ENCODE results near the gene CACTIN.
"Not testable (repeated sequence)": the region's sequence is repeated elsewhere in the genome, so short reads cannot be mapped to it uniquely, and the experiment has no call there.

CACTIN gene

DNA sequence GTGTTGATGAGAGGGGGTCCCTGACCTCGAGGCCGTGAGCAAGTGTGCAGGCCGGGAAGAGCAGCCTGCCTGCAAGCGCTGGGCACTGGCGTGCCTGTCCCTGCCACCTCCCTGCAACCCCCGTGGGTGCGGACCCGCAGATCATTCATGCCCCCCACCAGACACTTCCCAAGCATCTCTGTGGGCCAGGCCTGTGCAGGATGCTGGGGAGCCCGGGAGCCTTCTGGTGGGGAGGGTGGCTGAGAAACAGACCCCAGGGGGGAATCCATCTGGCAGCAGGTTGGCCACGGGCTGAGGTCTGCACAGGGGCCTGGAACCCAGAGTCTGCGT lies 18.4 kb upstream of the CACTIN start:
- DNase-seq, result no peak

DNA sequence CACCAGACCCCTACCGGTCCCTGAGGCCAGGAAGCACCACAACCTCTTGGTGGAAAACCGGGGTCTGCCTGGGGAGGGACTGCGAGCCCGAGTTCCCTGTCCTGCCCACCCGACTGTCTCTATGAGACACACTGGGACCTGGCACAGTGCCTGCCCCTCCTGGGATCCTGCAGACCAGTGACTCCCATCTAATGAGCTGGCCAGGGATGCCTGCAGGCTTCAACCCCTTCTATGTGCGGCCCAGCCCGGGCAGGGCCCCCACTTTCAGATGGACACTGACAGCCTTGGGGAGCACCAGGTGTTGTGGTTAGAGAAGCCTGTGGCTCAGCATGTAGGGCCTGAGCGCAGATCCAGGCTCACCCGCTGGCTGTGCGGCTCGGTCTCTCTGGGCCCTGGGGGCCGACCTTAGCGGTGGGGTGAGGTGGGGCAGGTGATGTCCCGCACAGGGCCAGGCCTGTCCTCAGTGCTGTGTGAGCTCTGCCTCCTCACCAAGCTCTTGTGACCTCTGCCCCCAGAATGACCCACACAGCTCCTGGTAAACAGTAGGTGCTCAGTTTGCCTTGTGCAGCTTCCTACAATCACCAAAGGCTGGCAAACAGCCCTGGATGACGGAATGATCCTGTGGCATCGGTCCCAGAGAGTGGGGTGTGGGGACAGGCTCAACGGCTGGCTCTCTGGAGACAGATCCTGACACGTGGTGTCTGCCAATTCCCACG lies 17.9 kb upstream of the CACTIN start:
- DNase-seq, result no peak

DNA sequence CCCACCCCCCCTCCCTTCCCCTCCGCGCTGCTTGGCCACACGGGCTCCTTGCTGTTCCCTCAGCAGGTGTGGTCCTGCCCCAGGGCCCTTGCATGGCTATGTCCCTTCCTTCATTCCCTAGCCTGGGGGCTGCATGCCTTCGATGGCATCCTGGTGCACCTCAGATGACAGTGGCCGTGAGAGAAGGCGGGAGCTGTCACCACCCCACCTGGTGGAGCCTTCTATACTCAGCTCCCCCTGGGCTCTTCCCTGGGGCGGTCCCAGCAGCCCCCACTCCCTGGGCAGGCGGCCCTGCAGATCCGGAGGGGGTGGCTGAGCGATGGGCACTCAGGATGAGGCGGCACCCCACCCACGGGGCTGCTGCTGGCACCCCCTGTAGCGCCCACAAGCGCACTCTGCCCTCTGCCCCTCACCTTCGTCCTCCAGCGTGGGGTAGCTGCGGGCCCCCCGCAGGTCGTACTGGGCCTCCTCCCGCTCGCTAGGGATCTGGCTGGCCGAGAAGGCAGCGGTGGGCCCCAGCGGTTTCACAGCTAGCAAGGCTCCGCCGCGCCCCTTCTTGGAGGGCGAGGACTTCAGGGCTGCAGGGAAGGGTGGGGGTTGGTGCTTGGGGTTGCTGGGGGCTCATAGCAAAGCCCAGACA lies 17.2 kb upstream of the CACTIN start:
- DNase-seq, result no peak

DNA sequence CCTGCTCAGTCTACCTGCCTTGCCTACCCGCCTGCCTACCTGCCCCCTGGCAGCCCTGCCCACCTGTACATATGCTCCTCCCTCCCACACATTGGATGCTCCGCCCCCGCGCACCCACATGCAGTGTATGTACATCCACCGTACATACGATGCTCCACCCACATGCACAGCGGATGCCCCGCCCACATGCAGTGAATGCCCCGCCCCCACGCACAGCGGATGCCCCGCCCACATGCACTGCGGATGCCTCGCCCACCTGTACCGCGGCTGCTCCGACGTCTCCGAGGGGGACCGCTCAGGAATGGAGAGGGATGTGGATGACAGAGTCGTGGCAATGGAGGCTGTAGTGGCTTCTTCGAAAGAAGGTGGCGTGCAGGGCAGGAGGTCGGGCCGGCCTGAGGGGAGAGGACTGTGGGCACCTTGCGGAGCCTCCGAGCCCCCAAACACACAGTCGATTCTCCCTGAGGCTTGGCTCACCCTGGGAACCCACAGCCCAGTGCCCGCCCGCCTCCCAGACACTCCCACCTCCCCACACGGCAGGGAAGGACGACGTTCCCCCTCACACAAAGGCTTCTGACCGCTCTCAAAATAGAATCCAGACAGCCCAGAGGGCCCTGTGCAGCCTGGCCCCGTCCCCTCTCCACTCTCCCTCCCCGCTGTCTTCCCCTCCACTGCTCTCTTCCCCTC lies 16.5 kb upstream of the CACTIN start:
- peak; percentile 18 for DNase-seq

DNA sequence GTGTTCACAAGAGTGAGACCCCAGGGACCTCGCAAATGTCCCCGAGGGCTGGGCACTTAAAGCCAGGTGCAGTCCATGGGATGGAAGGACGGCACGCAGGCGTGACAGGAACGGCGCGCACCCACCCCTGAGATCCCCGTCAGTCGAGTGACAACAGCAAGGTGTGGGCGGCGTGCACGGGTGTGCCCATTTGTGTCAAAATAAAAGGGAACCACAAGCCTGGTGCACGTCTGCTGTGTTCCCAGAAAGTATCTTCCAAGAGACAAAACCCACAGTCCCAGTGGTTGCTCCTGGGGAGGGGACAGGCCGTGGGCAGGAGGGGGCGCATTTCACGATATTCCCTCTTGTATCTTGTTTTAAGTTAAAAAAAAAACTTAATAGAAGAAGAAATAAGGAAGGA lies 15.7 kb upstream of the CACTIN start:
- peak; percentile 72 for DNase-seq

DNA sequence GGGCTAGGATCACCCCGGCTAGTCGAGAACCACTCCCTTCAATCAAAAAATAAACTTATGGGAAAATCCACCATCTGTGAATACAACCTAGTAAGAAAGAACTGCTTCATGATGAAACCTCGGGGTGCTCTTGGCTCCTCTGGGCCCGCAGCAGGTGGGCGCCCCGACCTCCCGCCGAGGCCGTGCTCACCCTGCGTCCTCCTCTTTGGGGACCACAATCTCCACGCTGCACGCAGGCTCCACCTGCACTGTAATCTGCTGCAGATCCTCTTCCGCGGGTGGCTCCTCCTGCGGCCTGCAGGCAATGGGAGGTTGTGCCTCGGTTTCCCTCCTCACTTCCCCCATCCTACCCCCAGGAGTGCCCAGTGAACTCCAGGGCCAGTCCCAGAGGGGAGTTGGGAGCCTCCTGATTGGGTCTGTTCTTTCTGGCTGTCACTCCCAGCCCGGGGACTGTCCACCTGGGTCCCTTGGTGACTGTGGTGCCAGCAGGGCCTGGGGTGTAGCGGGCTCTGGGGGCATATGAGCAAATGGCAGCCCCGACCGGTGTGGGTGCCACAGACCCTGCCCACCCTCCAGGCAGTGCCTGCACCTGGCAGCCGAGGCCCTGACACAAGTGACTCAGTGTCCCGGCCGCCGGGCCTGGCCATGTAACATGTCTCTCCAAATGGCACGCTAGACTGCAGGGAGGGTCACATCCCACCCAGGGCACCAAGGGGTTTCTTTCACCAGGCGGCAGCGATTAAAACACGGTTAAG lies 15.1 kb upstream of the CACTIN start:
- no peak for DNase-seq

DNA sequence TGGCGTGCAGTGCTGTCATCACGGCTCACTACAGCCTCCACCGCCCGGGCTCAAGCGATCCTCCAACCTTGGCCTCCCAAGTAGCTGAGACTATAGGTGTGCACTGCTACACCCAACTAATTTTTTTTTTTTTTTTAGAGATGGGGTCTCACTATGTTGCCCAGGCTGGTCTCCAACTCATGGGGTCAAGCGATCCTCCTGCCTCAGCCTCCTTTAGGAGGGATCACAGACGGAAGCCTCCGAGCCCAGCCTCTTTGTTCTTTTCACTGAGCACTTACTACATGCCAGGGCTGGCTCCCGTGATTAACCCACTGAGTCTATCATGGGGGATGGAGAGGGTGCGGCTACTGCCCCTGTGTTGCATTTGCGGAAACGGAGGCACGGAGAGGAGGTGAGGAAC lies 12.9 kb upstream of the CACTIN start:
- DNase-seq, result no peak

DNA sequence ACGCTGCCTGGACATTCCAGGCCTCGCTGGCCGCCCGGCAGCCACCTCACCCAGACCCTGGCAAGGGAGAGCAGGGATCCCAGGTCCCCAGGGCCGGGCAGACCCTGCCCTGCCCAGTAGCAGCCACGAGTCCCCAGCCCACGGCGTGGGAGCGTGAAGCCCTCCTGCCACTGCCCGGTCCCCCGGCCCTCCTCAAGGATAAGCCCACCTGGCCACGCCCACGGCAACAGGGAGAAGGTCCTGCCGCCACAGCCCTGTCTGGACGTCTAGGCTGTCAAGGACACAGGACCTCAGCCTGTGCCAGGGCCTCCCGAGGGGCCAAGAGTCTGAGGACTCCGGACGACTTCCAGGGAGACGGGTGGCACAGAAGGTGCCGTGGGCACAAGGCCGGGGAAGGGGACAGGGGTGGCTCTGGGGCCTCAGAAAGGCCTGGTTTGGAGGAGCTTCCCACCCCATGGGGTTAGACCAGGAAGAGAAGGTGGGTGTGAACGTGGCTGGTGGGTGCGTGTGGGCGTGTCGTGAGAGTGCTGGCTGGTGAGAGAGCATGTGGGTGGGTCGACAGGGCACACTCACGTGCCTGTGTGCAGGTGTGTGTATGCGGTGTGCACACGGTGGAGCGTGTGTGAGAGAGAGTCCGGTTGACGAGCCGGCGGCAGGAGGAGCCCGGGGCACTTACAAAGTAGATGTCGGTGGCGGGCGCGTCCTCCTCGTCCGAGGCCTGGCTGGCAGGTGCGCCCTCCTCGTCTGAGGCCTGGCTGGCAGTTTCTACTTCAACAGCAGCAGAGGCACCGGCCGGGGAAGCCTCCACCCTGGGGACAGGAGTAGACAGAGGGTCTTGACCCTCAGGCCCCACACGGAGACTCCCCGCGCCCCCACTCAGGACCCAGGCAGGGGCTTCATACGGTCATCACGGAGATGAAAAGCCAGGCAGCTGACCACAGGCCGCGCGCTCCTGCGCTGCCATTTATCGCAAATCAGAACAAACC lies 11.9 kb upstream of the CACTIN start:
- DNase-seq, result no peak

DNA sequence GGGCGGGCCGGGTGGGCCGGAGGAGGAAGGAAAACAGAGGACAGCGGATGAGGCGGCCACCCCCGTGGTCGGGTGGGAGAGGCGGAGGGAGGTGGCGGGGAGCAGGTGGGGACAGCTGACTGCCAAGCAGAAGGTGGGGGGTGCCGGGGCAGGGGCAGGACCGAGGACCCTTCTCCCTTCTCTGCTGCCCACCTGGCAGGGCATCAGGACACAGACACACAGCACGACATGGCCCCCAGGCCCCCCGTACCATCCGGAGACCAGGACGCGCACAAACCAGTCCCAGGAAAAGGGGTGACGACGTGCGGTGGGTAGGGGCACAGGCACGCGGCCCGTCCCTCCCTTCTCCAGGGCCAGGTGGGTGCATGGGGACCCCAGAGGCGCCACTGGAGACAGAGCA lies 11.0 kb upstream of the CACTIN start:
- no peak for DNase-seq

DNA sequence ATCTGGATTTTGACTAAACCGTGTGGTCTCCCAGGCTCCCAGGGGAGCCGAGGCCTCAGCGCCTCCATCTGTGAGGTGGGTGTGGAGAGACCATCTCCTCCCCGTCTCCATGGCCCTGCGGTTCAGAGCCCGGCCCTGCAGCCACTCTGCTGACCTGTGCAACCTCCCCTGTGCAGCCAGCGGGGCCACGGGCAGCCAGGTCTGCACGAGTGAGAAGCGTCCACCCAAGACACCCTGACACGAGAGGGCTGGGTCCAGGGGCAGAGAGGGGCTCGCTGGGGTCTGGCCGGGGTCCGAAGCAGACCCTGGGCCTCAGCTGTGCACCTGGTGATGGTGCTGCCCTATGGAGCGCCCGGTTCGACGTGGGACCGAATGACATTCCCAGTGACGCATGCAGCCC lies 10.4 kb upstream of the CACTIN start:
- no peak for DNase-seq

DNA sequence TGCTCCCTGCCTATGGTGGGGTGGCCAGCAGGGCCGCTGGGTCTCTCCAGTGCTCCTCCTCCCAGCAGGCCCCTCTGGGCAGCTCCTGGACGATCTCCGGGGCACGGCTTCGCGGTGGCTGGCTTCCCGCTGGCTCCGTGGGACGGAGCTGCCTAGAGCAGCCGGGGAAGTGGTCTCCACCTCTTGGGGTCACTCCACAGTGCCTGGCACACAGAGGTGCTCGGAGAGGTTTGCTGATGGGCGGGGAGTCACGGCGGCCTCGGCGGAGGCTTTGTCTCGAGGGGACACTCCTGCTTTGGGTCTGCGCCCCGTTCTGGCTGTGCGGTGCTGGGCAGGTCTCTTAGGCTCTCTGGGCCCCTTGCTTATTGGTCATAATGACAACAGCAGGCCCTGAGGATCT lies 9.9 kb upstream of the CACTIN start:
- DNase-seq, result no peak

DNA sequence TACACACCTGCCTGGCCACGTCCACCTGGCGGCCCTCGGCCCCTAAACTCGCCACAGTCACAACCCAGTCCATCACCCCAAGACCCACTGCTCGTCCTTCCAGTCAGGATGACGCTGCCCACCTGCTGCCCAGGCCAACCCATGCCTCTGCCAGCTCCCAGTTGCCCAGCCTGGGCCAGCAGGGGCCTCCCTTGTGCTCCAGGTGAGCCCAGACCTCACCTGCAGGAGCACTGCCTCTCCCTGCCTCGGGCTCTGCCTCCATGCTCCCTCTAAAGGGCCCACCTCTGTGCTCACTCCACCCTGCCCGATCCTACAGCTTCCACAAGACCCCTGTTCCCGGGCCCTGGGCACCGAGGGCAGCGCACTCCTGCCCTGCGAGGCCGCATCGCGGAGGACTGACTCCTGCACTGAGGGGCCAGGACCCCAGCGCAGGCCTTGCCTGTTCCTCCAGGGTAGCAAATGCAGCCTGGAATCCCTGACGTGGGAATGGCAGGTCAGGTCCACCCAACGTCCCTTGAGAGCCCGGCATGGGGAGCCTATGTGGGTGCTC lies 8.0 kb upstream of the CACTIN start:
- no peak for DNase-seq

DNA sequence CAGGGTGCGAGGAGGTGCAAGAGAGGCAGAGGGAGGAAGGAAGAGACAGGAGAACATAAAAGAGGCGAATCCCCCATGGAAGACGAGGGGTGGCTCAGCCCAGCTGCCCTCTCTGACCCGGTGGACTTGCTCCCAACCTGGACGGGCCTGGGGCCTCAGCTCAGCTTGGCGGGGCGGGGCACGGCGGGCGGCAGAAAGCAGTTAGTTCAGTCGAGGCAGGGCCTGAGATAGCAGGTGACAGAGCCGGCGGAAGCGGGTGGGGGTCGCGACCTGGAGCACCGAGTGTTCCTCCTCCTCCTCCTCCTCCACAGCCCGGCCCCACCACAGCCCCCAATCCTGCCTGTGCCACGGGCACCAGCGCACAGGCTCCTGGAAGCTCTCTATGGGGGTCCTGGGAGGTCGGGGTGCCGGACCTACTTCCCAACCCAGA lies 7.0 kb upstream of the CACTIN start:
- DNase-seq, result no peak

DNA sequence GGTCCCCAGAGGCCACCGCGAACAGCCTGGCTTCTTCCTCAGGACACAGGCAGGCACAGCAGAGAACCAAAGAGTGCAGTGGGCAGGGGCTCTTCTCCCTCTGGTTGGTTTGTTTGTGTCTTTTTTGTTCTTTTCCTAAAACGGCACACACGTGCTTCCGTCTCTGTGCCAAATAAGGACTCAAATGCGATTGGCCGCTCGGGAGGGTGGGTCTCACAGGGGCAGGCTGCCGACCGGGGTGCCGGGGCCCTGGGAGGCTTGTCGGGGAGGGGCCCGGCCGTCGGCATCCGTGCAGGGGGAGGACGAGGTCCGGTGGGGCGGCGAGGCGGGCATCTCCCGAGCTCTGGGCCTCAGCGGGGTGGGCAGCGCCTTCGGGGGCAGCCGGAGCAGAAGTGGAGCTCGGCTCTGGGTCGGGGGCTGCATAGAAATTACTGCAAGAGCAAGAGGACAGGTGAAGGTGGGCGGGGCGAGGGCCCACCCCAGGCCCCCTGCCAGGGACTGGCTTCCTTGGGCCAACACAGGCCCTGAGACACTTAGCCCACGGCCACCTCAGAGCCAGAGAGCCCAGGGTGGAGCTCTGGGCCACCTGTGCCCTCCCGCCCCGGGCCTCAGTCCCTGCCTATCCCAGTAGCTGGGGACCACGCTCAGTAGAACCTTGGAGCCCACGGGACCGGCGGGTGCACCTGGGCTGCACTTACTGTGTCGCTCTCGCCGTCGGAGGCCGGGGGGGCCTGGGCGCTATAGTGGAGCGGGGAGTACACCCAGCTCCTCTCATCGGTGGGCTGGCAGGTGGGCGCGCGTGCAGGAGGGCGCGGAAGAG lies 6.4 kb upstream of the CACTIN start:
- no peak for DNase-seq

DNA sequence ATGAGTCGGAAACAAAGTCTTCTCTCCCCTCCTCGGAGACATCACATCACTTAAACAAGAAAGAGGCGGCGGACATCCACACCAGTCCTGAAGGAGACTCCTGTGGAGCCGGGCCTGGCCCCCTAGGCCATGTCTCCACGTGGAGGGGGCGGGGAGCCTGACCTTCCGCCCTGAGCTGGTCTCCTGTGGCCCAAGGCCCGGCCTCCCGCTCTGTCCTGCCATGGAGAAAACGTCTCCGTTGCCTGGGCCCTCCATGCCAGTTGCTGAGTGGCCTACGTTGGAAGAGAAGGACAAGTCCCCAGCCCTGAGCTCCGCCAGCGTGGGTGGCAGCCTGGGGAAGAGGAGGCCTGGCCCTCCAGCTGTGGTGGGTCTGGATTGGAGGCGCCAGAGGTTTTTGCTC lies 5.5 kb upstream of the CACTIN start:
- no peak for DNase-seq

DNA sequence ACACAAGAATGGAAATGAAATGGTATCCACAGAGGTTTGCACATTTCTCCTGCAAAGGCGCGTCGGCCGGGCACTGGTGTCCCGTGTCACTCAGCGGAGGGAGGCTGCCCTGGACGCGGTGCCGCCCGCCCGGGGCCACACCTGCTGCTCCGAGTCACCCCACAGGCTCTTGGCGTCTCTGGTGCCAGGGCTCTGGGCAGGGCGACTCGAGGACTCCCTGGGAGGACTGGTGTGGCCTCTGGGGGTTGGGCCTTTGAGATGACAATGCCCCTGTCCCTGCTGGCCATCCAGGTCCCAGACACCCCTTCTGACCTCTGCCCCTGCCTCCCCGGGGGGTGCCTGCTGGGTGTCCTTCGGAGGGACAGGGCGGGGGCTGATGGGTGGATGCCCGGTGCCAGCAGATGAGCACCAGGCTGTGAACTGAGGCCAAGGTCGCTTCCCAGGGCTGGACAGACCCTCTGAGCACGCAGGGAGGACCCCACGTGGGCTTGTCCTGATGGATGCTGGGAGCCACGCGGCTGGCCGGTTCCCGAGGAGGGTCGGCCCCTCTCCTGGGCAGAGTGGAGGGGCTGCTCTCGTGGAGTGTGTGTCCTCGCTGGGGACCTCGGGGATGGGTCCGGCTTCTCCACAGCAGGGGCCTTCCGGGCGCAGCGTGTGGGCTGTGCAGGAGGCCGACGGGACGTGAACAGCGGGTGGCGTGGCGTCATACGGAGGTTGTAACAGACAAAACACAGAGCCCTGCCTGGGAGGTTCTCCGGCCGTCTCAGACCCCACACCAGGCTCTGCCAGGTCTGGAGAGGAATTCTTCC lies 4.7 kb upstream of the CACTIN start:
- DNase-seq, result no peak

DNA sequence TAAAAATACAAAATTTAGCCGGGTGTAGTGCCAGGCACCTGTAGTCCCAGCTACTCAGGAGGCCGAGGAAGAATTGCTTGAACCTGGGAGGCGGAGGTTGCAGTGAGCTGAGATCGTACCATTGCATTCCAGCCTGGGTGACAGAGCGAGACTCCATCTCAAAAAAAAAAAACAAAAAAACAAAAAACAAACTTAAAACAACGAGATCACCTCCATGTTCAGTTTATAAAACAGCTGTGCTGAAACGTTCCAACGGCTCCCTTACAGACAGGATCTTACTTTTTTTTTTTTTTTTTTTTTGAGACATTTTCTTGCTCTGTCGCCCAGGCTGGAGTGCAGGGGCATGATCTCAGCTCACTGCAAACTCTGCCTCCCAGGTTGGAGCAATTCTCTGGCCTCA lies 2.2 kb upstream of the CACTIN start:
- not testable (repeated sequence) for DNase-seq

DNA sequence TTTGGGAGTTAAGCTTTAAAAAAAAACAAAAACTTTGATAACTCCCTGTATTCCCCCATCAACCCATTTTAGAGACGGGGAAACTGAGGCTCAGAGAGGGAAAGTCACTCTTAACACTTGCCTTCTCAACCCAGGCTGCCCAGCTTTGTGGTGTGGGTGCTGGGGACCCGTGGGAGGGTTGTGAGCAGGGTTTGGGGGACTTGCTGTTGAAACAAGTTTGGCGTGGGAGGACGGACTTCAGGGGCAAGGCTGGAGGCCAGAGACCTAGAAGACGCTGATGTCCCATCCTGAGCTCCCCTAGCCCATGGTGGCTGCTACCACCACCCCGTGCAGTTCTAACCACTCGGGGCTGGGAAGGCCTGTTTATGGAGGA lies 747 bp upstream of the CACTIN start:
- DNase-seq, result no peak

DNA sequence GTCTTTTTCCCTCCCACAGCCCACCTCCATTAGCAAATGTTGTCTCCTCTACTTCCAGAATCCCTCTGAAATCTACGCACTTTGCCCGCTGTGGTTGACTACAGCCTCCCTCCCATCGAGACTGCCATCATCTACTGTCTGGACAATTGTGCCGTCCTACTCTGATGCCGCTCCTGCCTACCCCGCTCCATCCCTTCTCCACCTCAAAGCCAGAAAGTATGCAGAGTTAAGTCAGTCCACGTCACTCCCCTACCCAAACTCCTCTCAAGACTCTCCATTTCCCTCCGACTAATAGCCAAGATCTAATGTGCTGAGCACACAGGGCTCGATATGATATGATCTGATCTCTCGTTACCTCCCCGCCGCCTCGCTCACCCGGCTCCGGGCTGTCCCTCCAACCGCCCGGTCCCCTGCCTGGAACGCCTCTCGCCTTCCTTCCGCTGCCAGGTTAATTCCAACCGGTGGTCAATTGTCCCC lies 556 bp downstream of the CACTIN start:
- DNase-seq, result no peak

DNA sequence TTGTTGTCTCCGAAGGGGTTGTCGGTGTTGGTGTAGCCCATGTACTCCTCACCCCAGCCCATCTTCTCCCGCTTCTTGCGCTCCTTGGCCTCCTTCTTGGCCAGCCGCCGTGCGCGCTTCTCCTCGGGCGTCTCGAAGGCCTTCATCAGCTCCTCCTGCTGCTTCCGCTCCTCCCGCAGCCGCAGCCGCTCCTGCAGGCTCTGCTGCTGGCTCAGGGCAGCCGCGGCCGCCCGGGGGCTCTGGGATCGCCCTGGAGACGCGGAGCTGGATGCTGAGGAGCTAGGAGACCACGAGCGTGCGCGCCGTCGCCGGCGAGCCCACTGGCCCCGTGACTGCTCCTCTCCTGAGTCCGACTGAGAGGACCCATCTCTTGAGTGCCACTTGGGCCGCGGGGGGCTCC lies 2.9 kb downstream of the CACTIN start:
- DNase-seq, result no peak
